HG03457 (cell line): ENCODE results near the gene UGT2B28.
"Not testable (repeated sequence)": the region's sequence is repeated elsewhere in the genome, so short reads cannot be mapped to it uniquely, and the experiment has no call there.

Source experiments
- ATAC-seq: cut with Tn5 transposase; IDR thresholded peaks from one replicate; pipeline ENCODE4 v1.9.1; 2021; ENCODE audit warnings: moderate number of reproducible peaks; ENCODE audit not compliant: unreplicated experiment

Gene UGT2B28

DNA sequence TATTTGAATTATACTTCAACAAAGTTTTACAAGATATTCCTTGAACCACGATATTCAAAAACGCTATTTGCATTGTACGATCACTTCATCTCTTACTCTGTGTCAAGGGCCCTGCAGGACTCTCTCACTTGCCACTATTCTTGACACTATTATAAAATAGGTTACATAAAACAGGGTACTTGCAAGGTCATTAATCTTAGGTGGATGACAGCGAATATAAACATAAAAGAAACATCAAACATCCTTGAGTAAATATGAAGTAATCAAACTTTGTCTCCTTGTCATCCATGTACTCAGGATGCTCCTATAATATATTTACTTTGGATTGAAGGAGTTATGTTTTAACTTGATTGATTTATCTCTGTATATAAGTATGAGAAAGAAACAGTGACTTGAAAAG lies at the start of gene UGT2B28:
UGT2B28 (plus strand) TSS at position 395 of the 400 bp plus-strand sequence. CDS start 26 bp downstream, outside the sequence.
- ATAC-seq: not testable (repeated sequence)

DNA sequence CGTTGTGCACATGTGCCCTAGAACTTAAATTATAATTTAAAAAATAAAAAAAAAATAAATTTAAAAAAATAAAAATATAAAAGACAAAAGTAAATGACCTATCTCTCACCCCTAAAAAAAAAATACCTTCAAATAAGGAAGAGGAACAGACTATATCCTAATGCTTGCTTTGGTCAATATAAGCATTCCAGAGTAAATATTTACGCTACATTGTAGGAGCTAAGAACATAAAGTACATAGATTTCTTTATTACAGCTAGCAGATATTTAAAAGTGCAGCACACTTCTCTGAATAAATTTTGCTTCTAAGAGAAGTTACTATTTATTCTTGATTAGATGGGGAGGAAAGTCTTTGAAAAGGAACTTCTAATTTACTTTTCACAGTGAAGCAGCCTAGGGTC lies 41.2 kb upstream of the UGT2B28 start:
- ATAC-seq: no peak

DNA sequence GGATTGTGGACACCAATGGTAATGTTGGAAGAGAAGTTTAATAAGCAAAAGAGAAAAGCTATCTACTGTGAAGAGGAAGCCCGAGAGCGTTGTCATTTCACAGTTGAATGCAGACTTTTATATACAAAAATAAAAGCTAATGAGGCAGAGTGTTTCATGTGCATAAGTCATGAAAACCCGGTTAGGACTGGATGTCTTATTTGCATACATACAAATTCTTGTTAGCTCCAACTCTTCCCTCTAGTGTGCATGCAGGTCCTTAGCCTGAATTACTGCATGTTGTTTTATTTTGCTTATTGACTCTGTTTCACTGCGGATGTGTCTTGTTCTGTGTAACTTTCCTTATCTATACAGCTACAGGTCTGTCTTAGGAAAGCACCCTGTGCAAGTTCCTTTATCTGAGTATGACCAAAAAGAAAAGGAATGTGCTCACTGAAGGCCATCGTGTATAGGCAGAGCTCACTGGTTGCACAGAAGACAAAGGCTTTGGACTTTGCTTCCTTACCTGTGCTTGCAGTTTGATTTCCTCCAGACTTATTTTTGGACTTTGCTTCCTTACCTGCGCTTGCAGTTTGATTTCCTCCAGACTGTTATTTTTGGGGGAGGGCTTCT lies 40.6 kb upstream of the UGT2B28 start:
- no peak for ATAC-seq

DNA sequence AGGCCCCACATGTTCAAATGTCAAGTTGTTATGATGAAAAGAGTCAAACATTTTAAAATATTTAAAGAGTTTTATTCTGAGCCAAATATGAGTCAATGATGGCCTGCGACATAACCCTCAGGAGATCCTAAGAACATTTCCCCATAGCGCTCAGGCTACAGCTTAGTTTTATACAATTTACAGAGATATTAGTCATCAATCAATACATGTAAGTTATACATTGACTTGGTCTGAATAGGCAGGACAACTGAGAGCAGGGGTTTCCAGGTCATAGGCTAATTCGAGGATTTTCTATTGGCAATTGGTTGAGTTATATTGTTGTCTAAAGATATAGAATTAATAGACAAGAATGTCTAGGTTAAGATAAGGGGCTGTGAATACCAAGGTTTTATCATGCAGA lies 39.5 kb upstream of the UGT2B28 start:
- ATAC-seq: not testable (repeated sequence)

DNA sequence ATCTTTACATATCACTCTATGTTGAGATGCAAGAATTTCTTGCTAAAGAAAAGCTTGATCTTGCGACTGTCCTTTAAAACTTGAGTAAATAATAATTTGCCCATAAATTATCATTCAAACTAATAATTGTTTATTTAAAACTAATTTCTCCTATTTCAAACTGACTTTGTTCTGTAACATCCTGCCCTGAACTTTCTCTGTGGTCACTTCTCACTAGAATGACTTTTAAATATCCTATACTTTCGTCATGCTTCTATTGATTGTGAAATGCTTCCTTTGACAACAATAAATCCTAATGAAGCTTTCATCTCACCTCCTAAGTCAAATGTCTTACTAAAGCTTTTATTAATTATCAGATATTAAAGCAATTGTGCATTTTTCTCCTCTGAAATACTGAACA lies 38.5 kb upstream of the UGT2B28 start:
- not testable (repeated sequence) for ATAC-seq

DNA sequence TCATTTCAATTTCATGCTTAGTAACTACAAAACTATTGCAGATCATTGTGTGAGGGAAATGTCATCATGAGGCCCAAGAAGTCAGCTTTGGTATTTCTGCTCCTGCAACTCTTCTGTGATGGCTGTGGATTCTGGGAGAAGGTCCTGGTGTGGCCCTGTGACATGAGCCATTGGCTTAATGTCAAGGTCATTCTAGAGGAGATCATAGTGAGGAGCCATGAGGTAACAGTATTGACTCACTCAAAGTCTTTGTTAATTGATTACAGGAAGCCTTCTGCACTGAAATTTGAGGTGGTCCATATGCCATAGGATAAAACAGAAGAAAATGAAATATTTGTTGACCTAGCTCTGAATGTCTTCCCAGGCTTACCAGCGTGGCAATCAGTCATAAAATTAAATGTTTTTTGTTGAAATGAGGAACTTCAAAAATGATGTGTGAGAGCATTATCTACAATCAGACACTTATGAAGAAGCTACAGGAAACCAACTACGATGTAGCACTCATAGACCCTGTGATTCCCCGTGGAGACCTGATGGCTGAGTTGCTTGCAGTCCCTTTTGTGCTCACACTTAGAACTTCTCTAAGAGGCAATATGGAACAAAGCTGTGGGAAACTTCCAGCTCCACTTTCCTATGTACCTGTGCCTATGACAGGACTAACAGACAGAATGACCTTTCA lies 37.6 kb upstream of the UGT2B28 start:
- ATAC-seq: not testable (repeated sequence)

DNA sequence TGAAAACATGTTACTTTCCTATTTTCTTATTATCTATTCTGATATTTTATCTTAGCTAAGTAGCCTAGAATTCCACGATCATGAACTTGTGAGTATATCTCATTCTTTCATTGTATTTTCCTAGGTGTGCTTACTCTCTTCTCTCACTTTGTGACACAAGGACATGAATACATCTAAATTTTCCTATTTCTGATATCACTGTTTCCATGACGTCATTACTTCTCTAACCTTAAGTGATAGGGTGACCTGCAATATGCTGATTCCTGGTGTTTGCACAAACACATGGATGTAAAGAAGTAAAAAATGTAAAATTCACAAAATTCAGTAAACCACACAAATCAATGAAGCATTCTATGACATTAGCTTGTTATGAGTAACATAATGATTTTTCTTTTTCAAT lies 29.4 kb upstream of the UGT2B28 start:
- ATAC-seq: not testable (repeated sequence)

DNA sequence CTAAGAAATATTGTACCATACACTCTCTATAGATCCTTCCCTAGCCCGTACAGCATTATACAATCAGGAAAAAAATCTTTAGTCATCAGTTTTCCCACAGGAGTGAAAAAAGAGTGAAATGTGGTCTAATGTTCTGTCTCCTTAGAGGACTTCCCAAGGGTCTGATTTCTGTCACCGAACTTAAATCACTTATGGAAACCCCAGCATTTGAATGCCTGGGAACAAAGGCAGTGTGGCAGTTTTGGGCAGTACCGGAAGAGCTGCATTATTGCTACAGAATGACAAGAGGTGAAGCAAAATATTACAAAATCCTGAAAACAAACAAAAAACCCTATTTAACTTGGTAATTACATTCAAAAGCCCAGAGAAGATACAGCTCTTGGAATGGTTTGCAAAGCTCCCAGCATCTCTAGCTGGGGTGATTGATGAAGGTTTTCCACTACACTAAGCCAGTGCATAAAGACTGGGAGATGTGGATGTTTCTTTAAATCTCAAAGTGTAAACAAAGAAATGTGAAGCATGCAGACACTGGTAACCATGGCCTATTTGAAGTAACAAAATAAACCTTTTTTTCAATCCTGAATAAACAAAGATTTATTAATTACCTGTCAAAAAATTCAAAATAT lies 27.0 kb upstream of the UGT2B28 start:
- ATAC-seq: not testable (repeated sequence)

DNA sequence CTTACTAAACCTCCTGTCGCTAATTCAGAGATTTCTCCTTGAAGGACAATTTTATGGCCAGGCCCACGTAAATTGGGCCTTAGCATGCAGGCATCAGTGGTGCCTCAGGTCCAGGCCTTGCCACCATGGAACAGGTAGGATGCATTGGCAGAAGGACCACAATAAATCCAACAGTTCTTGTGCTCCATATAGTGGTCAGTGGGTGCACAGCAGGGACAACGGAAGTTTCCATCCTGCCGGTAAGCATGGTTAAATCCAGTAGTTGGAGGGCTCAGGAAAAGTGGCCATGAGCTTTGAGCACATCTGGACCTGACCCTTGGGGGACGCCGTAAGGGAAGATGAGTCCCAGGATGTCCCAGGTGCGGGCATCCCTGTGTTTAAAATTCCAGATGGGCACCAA lies 11.7 kb upstream of the UGT2B28 start:
- ATAC-seq: not testable (repeated sequence)

DNA sequence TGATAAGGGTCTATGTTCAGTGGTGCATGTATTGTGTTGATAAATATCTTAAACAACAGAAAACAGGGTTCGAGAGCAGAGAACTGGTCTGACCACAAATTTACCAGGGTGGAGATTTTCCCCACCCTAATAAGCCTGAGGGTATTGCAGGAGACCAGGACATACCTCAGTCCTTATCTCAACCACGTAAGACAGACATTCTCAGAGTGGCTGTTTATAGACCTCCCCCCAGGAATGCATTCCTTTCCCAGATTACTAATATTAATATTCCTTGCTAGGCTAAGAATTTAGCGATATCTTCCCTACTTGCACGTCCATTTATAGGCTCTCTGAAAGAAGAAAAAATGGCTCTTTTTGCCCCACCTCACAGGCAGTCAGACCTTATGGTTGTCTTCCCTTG lies 16.1 kb downstream of the UGT2B28 start:
- ATAC-seq: not testable (repeated sequence)

DNA sequence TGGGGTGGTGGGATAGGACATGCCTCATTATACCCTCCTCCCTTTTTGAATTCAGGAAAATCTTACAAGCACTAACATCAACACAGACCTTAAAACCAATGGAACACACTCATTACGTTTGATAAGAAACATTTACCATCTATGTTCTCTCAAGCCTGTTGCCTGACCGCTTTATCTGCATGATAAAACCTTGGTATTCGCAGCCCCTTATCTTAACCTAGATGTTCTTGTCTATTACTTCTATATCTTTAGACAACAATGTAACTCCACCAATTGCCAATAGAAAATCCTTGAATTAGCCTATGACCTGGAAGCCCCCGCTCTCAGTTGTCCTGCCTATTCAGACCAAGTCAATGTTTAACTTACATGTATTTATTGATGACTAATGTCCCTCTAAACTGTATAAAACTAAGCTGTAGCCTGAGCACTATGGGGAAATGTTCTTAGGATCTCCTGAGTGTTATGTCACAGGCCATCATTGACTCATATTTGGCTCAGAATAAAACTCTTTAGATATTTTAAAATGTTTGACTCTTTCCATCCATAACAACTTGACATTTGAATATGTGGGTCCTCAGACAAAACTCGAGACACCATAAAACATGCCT lies 28.3 kb downstream of the UGT2B28 start:
- not testable (repeated sequence) for ATAC-seq

DNA sequence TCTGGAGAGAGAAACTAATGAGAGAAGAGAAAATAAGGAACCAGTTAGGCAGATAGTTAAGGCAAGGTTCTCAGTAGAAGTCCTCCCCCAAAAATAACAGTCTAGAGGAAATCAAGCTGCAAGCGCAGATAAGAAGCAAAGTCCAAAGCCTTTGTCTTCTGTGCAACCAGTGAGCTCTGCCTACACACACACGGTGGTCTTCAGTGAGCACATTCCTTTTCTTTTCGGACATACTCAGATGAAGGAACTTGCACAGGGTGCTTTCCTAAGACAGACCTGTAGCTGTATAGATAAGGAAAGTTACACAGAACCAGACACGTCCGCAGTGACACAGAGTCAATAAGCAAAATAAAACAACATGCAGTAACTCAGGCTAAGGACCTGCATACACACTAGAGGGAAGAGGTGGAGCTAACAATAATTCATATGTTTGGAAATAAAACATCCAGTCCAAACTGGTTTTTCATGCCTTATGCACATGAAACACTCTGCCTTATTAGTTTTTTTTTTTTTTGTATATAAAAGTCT lies 29.3 kb downstream of the UGT2B28 start:
- ATAC-seq: not testable (repeated sequence)

DNA sequence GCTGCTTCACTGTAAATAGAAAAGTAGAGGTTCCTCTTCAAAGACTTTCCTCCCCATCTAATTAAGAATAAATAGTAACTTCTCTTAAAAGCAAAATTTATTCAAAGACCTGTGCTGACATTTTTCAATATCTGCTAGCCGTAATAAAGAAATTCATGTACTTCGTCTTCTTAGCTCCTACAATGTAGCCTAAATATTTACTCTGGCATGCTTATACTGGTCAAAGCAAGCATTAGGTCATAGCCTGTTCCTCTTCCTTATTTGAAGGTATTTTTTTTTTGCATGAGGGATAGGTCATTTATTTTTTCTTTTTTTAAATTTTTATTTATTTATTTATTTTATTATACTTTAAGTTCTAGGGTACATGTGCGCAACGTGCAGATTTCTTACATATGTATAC lies 30.0 kb downstream of the UGT2B28 start:
- not testable (repeated sequence) for ATAC-seq

DNA sequence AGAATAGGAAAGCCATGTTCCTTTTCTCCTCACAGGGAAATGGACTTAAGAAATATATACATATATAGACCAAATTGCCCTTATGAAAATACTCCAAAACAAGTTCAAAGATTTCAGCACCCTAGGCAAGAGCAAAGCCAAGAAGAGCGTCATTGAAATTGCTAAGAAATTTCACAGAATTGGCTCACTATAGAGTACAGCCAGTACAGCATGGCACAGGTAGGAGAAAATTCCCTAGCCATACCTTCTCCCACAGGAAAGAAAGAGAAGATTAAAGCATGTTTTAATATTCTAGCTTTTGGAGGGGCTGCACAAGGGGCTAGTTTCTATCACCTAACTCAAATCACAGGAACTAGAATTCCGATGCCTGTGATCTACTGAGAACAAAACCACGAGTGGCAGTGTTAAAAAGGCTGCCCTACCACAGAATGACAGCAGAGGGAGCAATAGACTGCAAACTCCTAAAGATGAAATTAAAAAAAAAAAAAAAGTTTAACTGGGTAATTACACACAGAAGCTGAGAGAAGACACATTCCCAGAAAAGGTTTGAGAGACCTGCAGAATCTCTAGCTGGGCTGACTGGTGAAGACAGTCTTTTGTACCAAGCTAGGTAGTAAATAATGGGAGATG lies 37.5 kb downstream of the UGT2B28 start:
- ATAC-seq: not testable (repeated sequence)

DNA sequence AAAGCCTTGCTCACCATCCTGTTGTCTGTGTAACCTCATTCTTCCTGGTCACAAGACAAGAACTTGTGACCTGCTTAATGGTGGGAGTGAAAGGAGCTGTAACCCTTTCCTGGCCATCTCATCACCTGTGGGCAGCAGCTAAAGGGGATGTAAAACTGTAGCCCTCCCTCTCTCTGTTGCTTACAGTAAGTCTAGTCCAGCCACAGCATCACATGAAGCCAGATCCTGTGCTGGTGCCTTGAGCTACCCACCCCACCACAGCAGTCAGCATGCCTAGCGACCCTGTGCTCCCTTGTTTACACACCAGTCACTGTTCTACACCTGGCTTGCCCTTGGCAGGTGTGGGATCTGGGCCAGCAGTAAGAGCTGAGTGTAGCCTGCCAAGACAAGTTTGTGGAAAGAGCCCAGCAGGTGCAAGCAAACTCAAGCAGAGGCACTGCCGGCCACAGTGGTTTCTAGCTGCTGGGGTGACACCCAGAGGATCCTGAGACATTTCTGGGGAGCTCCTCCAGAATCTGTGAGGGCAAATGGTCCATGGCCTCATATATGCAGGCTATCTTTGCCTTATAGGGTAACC lies 41.0 kb downstream of the UGT2B28 start:
- ATAC-seq: no peak

DNA sequence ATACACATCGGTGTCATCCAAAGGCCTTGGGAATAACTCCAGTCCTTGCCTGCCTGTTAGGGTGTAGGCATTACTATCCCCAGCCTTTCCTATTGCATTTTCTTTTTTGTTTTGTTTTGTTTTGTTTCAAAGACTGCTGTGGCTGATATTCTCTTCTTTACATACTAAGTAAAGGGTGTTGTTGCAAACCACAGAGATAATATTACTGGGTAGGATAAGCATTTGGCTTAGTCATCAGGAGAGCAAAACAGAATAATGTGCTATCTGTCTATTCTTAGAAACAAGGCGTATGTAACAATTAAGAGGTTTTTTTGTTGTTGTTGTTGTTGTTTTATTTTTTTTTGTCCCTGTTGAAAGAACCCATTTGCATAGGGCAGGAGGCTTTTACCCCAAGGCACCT lies 41.8 kb downstream of the UGT2B28 start:
- no peak for ATAC-seq

DNA sequence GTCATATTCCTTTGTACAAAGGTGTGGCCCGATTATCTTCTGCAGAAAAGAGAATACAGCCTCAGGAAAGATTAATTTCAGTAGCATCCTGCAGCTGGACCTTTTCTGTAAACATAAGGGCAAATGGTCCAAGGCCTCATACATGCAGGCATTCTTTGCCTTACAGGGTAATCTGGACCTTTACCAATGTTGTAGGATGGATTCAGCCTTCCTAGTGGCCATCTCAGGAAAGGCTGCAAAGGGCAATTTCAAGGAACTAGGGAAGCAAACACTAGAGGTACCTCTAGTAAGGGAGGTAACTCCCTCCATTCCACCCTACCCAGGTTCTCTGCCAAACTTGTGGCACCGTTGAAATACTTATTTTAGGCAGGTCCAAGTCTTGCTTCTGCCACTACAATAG lies 43.0 kb downstream of the UGT2B28 start:
- ATAC-seq: no peak

DNA sequence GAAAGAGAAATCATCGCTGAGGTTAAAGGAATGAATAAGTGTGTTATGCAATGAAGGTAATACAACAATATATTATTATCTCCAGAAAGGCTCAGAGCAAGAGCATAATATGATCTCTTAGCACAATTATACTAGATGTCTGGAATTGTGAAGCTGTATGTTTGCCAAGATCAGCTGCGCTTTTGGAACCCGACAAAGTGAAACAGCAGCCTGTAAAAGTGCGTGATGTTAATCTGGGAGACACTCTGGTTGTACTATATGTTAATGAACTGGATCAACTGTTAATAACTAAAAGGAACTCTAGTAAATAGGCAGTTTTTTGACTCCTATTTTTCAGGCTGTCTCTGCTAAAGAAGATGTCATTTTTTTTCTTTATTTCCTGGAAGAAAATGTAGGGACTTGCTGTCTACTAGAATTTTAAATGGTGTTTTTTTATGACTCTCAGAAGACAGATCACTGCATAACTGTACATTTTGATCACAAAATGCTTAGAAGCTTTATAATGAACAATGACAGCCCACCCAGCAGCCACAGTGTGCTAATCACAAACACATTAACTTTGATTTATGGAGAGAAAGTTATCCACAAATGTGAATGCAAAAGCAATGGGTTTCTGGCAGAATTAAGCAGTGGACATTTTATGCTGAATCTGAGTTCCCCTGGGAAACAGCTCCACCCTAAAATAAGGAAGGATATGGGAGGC lies 50.2 kb downstream of the UGT2B28 start:
- ATAC-seq: no peak

DNA sequence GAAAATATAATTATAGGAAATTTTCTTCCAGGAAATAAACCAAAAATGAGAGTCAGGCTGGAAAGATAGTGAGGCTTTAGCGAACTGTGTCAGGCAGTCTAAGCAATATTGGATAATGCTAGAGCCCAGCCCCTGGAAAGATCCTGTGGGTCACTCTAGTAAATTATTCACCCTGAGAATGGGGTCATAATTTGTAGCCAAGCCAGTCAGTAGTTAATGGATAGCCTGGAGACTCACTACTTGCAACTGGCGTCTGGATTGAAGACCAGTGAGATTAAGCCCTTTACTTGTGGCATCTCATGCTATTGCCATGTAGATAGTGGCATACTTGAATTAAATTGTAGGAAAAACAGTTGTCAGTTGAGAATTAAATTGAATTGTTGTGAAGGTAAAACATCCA lies 51.0 kb downstream of the UGT2B28 start:
- ATAC-seq: not testable (repeated sequence)

DNA sequence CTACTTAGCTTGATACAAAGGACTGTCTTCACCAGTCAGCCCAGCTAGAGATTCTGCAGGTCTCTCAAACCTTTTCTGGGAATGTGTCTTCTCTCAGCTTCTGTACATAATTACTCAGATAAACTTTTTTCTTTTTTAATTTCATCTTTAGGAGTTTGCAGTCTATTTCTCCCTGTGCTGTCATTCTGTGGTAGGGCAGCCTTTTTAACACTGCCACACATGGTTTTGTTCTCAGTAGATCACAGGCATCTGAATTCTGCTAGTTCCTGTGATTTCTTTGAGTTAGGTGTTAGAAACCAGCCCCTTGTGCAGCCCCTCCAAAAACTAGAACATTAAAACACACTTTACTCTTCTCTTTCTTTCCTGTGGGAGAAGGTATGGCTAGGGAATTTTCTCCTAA lies 55.2 kb downstream of the UGT2B28 start:
- not testable (repeated sequence) for ATAC-seq
